Endothelial cell of umbilical vein (primary cell): ENCODE results near the gene CEP192.

Source experiments
- EZH2 ChIP-seq: IDR thresholded peaks from 2 replicates; pipeline ENCODE4 v1.6.1; 2012; ENCODE audit warnings: borderline replicate concordance, low read depth, mild to moderate bottlenecking, moderate library complexity, low read length, inconsistent platforms; ENCODE audit not compliant: severe bottlenecking
- FOS ChIP-seq: IDR thresholded peaks from 2 replicates; pipeline ENCODE4 v1.6.1; 2011; ENCODE audit warnings: mild to moderate bottlenecking, low read length, moderate library complexity, borderline replicate concordance; ENCODE audit not compliant: insufficient read depth
- GATA2 ChIP-seq: IDR thresholded peaks from 2 replicates; pipeline ENCODE4 v1.7.0; 2011; ENCODE audit warnings: low read depth, mild to moderate bottlenecking, moderate library complexity, mixed read lengths, low read length; ENCODE audit not compliant: insufficient read length, insufficient read depth
- MYC ChIP-seq: IDR thresholded peaks from one replicate; pipeline ENCODE4 v1.6.1; 2011; ENCODE audit warnings: mild to moderate bottlenecking, low read depth, low read length
- POLR2A ChIP-seq: IDR thresholded peaks from 2 replicates; pipeline ENCODE4 v1.6.1; 2012; ENCODE audit warnings: low read depth, mild to moderate bottlenecking, control low read depth, low read length
- POLR2AphosphoS5 ChIP-seq: IDR thresholded peaks from 2 replicates; pipeline ENCODE4 v1.6.1; 2012; ENCODE audit warnings: low read depth, mild to moderate bottlenecking, control low read depth, low read length, moderate library complexity; ENCODE audit not compliant: insufficient read depth
- TF ChIP-seq, protein P1 (sequence below), 2 donors: IDR thresholded peaks; 1 replicate in 1 of 2; 2 replicates in 1 of 2; pipeline ENCODE4 v1.5.1; 2011; ENCODE audit warnings: low read length in 2 of 2, mild to moderate bottlenecking in 2 of 2, moderate library complexity in 2 of 2, control low read depth in 1 of 2, inconsistent platforms in 1 of 2, low read depth in 1 of 2; ENCODE audit not compliant: insufficient read depth in 1 of 2; ENCODE audit errors: extremely low read depth in 1 of 2
- TF ChIP-seq, protein P2 (sequence below): IDR thresholded peaks from 2 replicates; pipeline ENCODE4 v1.6.1; 2011; ENCODE audit not compliant: insufficient read depth, insufficient read length

DNA sequence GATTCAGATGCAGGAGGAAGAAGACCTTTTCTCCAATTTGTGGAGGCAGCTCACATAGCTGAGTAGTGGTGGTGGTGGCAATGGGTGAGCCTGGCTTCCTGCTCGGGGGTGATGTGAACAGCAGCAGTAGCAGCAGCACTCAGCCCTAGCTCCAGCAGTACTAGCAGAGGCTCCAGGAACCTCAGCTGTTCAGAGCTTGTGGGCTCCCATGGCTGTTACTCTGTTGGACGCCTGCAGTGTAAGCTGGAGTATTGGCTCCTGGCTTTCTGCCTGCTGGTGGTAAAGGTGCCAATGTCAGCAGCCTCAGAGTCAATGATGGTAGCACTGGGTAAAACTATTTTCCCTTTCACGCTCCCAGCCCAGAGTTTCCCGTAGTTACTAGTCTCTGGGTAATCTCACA, 46.5 kb upstream of the CEP192 start:
- TF ChIP-seq, protein P1, sequence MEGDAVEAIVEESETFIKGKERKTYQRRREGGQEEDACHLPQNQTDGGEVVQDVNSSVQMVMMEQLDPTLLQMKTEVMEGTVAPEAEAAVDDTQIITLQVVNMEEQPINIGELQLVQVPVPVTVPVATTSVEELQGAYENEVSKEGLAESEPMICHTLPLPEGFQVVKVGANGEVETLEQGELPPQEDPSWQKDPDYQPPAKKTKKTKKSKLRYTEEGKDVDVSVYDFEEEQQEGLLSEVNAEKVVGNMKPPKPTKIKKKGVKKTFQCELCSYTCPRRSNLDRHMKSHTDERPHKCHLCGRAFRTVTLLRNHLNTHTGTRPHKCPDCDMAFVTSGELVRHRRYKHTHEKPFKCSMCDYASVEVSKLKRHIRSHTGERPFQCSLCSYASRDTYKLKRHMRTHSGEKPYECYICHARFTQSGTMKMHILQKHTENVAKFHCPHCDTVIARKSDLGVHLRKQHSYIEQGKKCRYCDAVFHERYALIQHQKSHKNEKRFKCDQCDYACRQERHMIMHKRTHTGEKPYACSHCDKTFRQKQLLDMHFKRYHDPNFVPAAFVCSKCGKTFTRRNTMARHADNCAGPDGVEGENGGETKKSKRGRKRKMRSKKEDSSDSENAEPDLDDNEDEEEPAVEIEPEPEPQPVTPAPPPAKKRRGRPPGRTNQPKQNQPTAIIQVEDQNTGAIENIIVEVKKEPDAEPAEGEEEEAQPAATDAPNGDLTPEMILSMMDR (IDR thresholded peaks at IDR 0.05; ENCODE audit: extremely low read depth in 1 of 2, insufficient read depth in 1 of 2, low read depth in 1 of 2, low read length in 2 of 2): no peak
- no peak for TF ChIP-seq POLR2A
- TF ChIP-seq GATA2: no peak
- no peak for TF ChIP-seq EZH2
- no peak for TF ChIP-seq POLR2AphosphoS5
- no peak for TF ChIP-seq FOS
- TF ChIP-seq, protein P2, sequence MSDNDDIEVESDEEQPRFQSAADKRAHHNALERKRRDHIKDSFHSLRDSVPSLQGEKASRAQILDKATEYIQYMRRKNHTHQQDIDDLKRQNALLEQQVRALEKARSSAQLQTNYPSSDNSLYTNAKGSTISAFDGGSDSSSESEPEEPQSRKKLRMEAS: no peak
- TF ChIP-seq MYC: no peak
